HepG2 (cell line): ENCODE measurements around the gene LHFPL2.

ENCODE experiments used
- ARID2 ChIP-seq: sonication (generic); formaldehyde crosslinking; IDR thresholded peaks from 2 replicates; pipeline ENCODE4 v1.8.1; 2022; ENCODE audit warnings: mild to moderate bottlenecking, missing genetic modification reagents, borderline replicate concordance
- ATAD3A ChIP-seq: sonication (generic); formaldehyde crosslinking; IDR thresholded peaks from 2 replicates; pipeline ENCODE4 v1.4.0; 2020; ENCODE audit warnings: missing genetic modification reagents
- ZSCAN20 ChIP-seq: sonication (generic); formaldehyde crosslinking; IDR thresholded peaks from 2 replicates; pipeline ENCODE4 v1.4.0; 2020; ENCODE audit warnings: missing genetic modification reagents, mild to moderate bottlenecking, borderline replicate concordance
- TF ChIP-seq, protein P1 (sequence below): sonication (generic); formaldehyde crosslinking; IDR thresholded peaks from 2 replicates; pipeline ENCODE4 v1.5.0; 2020; ENCODE audit warnings: mild to moderate bottlenecking, missing genetic modification reagents, moderate library complexity
- TF ChIP-seq, protein P2 (sequence below): sonication (generic); formaldehyde crosslinking; IDR thresholded peaks from 2 replicates; pipeline ENCODE4 v1.5.1; 2020; ENCODE audit warnings: mild to moderate bottlenecking, missing genetic modification reagents, borderline replicate concordance
- TF ChIP-seq, protein P3 (sequence below): sonication (generic); formaldehyde crosslinking; conservative IDR thresholded peaks from 2 replicates; pipeline ENCODE4 v1.4.0; 2020; ENCODE audit warnings: missing genetic modification reagents

DNA sequence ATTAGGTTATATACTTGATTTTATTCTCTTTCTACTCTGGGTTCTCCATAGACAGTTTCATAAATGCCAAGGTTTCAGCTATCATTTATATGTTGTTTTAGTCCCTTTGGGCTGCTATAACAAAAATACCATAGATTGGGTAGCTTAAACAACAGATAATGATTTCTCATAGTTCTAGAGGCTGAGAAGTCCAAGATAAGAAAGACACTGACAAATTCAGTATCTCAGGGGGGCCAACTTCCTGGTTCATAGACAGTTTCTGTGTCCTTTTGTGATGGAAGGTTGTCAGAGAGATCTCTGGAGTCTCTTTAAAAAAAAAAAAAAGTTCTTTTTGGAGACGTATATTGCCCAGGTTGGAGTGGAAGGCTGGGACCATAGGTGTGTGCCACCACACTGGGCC is 174.8 kb downstream of the LHFPL2 start:
- TF ChIP-seq ARID2 (CRISPR knock-in tag) (no peak), ZSCAN20 (CRISPR knock-in tag) (no peak), ATAD3A (CRISPR knock-in tag) (no peak)
- TF ChIP-seq, protein P1, sequence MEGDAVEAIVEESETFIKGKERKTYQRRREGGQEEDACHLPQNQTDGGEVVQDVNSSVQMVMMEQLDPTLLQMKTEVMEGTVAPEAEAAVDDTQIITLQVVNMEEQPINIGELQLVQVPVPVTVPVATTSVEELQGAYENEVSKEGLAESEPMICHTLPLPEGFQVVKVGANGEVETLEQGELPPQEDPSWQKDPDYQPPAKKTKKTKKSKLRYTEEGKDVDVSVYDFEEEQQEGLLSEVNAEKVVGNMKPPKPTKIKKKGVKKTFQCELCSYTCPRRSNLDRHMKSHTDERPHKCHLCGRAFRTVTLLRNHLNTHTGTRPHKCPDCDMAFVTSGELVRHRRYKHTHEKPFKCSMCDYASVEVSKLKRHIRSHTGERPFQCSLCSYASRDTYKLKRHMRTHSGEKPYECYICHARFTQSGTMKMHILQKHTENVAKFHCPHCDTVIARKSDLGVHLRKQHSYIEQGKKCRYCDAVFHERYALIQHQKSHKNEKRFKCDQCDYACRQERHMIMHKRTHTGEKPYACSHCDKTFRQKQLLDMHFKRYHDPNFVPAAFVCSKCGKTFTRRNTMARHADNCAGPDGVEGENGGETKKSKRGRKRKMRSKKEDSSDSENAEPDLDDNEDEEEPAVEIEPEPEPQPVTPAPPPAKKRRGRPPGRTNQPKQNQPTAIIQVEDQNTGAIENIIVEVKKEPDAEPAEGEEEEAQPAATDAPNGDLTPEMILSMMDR (CRISPR knock-in tag) = no peak
- TF ChIP-seq, protein P2, sequence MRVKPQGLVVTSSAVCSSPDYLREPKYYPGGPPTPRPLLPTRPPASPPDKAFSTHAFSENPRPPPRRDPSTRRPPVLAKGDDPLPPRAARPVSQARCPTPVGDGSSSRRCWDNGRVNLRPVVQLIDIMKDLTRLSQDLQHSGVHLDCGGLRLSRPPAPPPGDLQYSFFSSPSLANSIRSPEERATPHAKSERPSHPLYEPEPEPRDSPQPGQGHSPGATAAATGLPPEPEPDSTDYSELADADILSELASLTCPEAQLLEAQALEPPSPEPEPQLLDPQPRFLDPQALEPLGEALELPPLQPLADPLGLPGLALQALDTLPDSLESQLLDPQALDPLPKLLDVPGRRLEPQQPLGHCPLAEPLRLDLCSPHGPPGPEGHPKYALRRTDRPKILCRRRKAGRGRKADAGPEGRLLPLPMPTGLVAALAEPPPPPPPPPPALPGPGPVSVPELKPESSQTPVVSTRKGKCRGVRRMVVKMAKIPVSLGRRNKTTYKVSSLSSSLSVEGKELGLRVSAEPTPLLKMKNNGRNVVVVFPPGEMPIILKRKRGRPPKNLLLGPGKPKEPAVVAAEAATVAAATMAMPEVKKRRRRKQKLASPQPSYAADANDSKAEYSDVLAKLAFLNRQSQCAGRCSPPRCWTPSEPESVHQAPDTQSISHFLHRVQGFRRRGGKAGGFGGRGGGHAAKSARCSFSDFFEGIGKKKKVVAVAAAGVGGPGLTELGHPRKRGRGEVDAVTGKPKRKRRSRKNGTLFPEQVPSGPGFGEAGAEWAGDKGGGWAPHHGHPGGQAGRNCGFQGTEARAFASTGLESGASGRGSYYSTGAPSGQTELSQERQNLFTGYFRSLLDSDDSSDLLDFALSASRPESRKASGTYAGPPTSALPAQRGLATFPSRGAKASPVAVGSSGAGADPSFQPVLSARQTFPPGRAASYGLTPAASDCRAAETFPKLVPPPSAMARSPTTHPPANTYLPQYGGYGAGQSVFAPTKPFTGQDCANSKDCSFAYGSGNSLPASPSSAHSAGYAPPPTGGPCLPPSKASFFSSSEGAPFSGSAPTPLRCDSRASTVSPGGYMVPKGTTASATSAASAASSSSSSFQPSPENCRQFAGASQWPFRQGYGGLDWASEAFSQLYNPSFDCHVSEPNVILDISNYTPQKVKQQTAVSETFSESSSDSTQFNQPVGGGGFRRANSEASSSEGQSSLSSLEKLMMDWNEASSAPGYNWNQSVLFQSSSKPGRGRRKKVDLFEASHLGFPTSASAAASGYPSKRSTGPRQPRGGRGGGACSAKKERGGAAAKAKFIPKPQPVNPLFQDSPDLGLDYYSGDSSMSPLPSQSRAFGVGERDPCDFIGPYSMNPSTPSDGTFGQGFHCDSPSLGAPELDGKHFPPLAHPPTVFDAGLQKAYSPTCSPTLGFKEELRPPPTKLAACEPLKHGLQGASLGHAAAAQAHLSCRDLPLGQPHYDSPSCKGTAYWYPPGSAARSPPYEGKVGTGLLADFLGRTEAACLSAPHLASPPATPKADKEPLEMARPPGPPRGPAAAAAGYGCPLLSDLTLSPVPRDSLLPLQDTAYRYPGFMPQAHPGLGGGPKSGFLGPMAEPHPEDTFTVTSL (CRISPR knock-in tag) = no peak
- TF ChIP-seq, protein P3, sequence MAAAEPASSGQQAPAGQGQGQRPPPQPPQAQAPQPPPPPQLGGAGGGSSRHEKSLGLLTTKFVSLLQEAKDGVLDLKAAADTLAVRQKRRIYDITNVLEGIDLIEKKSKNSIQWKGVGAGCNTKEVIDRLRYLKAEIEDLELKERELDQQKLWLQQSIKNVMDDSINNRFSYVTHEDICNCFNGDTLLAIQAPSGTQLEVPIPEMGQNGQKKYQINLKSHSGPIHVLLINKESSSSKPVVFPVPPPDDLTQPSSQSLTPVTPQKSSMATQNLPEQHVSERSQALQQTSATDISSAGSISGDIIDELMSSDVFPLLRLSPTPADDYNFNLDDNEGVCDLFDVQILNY (CRISPR knock-in tag) = no peak
